ENCODE data around the gene CTR9.
"Not testable (repeated sequence)": the region's sequence is repeated elsewhere in the genome, so short reads cannot be mapped to it uniquely, and the experiment has no call there.

The CTR9 gene

DNA sequence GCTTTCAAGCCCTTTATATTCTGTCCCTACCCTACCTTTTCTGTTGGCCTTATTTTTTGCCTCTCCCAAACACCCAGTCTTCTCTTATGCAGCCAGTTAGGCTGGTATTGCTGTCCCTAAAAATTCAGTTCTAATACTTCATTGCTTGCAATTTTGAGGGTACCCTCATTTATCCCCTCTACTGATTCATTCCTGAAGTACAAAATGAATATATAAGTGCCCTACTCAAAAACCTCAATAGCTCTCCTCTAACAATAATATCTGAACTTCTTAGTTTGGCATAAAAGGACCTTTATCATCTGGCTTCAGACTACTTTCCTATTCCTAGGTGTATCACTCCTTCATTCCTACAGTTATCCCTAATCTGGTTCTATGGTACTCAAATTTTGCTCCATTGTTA is 62.9 kb downstream of the CTR9 start:
- TF ChIP-seq, protein P1, sequence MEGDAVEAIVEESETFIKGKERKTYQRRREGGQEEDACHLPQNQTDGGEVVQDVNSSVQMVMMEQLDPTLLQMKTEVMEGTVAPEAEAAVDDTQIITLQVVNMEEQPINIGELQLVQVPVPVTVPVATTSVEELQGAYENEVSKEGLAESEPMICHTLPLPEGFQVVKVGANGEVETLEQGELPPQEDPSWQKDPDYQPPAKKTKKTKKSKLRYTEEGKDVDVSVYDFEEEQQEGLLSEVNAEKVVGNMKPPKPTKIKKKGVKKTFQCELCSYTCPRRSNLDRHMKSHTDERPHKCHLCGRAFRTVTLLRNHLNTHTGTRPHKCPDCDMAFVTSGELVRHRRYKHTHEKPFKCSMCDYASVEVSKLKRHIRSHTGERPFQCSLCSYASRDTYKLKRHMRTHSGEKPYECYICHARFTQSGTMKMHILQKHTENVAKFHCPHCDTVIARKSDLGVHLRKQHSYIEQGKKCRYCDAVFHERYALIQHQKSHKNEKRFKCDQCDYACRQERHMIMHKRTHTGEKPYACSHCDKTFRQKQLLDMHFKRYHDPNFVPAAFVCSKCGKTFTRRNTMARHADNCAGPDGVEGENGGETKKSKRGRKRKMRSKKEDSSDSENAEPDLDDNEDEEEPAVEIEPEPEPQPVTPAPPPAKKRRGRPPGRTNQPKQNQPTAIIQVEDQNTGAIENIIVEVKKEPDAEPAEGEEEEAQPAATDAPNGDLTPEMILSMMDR (conservative IDR thresholded peaks at IDR 0.05; ENCODE audit: low read length): no peak
- no peak for DNase-seq (ENCODE audit: low read depth)
- H3K4me3 ChIP-seq (ENCODE audit: low read length): no peak overlapping the region

DNA sequence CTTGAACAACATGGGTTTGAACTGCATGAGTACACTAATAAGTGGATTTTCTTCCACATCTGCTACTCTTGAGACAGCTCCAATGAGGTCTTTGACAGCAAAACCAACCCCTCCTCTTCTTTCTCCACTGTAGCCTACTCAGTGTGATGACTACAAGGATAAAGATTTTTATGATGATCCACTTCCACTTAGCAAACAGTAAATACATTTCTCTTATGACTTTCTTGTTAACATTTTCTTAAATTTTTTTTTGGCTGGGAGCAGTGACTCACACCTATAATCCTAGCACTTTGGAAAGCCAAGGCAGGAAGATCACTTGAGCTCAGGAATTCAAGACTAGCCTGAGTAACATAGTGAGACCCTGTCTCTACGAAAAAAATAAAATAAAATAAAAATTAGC is 67.5 kb downstream of the CTR9 start:
- no peak overlapping the region for H3K4me3 ChIP-seq (ENCODE audit: low read length)
- TF ChIP-seq, protein P1 (conservative IDR thresholded peaks at IDR 0.05; ENCODE audit: low read length): no peak
- peak; percentile 91 for DNase-seq (ENCODE audit: low read depth)

DNA sequence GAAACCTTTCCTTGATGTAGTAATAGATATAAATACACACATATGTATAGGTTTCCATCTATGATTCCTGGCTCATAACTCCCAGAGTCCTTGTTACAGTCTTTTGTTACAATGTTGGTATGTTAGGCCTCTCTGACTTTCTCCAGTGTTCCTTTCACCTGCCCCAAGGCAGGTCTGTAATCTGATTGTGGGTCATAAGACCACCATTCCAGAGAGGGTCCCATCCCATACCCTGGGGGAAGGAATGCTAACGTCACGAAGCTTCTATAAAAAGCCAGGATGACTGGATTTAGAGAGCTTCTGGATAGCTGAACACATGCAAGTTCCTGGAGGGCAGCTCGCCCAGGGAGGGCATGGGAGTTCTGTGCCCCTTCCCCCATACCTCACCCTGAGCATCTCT is 71.4 kb downstream of the CTR9 start:
- H3K4me3 ChIP-seq (ENCODE audit: low read length); DNase-seq (ENCODE audit: low read depth): not testable (repeated sequence)

DNA sequence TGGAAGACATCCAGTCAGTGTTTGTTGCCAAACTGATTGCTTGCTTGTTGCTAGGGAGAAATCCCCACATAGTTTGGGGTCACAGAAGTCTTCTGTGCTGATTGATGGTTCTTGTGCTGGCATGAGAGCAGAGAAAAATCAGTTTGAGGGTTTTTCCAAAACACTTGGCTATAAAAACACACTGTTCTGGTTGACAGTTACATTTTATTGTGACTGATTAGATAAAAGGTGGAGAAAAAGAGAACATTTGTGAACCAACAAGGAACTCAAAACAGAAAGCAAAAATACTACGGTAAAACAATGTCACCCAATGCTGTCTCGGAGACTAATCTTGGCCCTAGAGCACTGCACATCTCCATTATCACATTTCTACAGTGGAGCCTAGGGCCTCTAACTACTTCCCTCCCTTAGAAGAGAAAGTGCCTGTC is 72.1 kb downstream of the CTR9 start:
- H3K4me3 ChIP-seq (ENCODE audit: low read length): no peak overlapping the region
- TF ChIP-seq, protein P1 (conservative IDR thresholded peaks at IDR 0.05; ENCODE audit: low read length): no peak

DNA sequence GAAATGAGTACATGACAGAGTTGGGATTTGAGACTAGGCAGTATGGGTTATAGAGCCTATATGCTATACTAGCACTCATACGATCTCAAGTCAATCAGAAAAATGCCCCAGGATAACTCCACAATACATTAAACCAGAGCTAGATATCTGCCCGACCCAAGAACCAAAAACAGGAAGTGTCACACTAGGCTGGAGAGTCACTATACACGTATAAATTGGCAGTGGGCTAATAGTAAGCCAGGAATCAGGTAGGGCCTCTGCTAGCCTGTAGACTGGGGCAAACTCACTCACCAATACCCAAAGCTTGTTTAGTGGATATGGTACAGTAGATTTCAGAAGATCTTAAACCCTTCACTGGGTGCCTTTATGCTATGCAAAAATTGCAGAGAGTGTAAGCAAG is 73.8 kb downstream of the CTR9 start:
- DNase-seq (ENCODE audit: low read depth): no peak
- no peak overlapping the region for H3K4me3 ChIP-seq (ENCODE audit: low read length)
- TF ChIP-seq, protein P1 (conservative IDR thresholded peaks at IDR 0.05; ENCODE audit: low read length): no peak

More for the DNA sequence above, 72.1 kb downstream of the CTR9 start:
- peak; percentile 27 for DNase-seq (ENCODE audit: low read depth)

DNA sequence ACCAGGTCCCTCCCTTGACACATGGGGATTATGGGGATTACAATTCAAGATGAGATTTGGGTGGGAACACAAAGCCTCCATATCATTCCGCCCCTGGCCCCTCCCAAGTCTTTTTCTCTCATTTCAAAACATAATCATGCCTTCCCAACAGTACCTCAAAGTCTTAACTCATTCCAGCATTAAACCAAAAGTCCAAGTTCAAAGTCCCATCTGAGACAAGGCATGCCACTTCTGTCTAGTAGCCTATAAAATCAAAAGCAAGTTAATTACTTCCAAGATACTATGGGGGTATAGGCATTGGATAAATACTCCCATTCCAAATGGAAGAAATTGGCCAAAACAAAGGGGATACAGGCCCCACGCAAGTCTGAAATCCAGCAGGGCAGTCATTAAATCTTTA is 77.4 kb downstream of the CTR9 start:
- H3K4me3 ChIP-seq (ENCODE audit: low read length): no peak overlapping the region
- TF ChIP-seq, protein P1 (conservative IDR thresholded peaks at IDR 0.05; ENCODE audit: low read length): no peak
- no peak for DNase-seq (ENCODE audit: low read depth)

DNA sequence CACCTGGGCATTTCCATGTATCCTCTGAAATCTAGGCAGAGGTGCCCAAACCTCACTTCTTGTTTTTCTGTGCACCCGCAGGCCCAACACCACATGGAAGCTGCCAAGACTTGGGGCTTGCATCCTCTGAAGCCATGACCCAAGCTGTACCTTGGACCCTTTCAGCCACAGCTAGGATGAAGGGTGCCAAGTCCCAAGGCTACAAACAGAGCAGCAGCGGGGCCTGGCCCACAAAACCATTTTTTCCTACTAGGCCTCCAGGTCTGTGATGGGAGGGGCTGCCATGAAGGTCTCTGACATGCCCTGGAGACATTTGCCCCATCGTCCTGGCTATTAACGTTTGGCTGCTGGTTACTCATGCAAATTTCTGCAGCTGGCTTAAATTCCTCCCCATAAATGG is 78.1 kb downstream of the CTR9 start:
- no peak for DNase-seq (ENCODE audit: low read depth)
- H3K4me3 ChIP-seq (ENCODE audit: low read length): no peak overlapping the region
- TF ChIP-seq, protein P1 (conservative IDR thresholded peaks at IDR 0.05; ENCODE audit: low read length): no peak
